ENCODE measurements around the gene CDH23. TPM values are rescaled to one million over a fixed set of nuclear protein-coding genes. Genes with fewer than 3 reads are reported as not detected.

Gene CDH23
- total RNA-seq, 1 donor from 2014 or later, result 9.4 TPM

GRCh38 chr10:71436268-71437125 is 39.8 kb downstream of the CDH23 start:
- H3K9me3 Mint-ChIP-seq, result no peaks in the 10 kb centered on the region
- H3K36me3 Mint-ChIP-seq, result no peaks in the 10 kb centered on the region
- peaks cover 21% of the 10 kb centered on the region for H3K4me1 Mint-ChIP-seq (ENCODE audit: unreplicated experiment)
- TF ChIP-seq CTCF (conservative IDR thresholded peaks at IDR 0.05), result no peak
- H3K27ac Mint-ChIP-seq, result no peak overlapping the region
- H3K4me3 Mint-ChIP-seq, result no peak overlapping the region
- peaks cover 20% of the 10 kb centered on the region for H3K27me3 Mint-ChIP-seq
- peak; percentile 45 for DNase-seq (ENCODE audit: extremely low spot score, unreplicated experiment)

- H3K36me3 Mint-ChIP-seq, result no peaks in the 10 kb centered on the region
- H3K4me1 Mint-ChIP-seq (ENCODE audit: unreplicated experiment), result peaks cover 13% of the 10 kb centered on the region
- H3K27me3 Mint-ChIP-seq, result peaks cover 21% of the 10 kb centered on the region
- no peak for TF ChIP-seq CTCF (conservative IDR thresholded peaks at IDR 0.05)
- no peaks in the 10 kb centered on the region for H3K9me3 Mint-ChIP-seq
- DNase-seq (ENCODE audit: extremely low spot score, unreplicated experiment), result no peak
- no peak overlapping the region for H3K27ac Mint-ChIP-seq
- no peak overlapping the region for H3K4me3 Mint-ChIP-seq
Observed at GRCh38 chr10:71437537-71438092, 40.9 kb downstream of the CDH23 start.

- Mint-ChIP-seq H3K9me3 (no peaks in the 10 kb centered on the region), H3K27me3 (peaks cover 19% of the 10 kb centered on the region), H3K36me3 (no peaks in the 10 kb centered on the region), H3K27ac (no peak overlapping the region), H3K4me3 (no peak overlapping the region), H3K4me1 (ENCODE audit: unreplicated experiment) (peaks cover 10% of the 10 kb centered on the region)
- no peak for TF ChIP-seq CTCF (conservative IDR thresholded peaks at IDR 0.05)
- DNase-seq (ENCODE audit: extremely low spot score, unreplicated experiment), result no peak
Observed at GRCh38 chr10:71438761-71439160, 42.0 kb downstream of the CDH23 start.

GRCh38 chr10:71439670-71440425 is 43.1 kb downstream of the CDH23 start:
- Mint-ChIP-seq H3K27ac (no peak overlapping the region), H3K36me3 (no peaks in the 10 kb centered on the region), H3K4me1 (ENCODE audit: unreplicated experiment) (peaks cover 11% of the 10 kb centered on the region), H3K27me3 (peaks cover 22% of the 10 kb centered on the region), H3K9me3 (no peaks in the 10 kb centered on the region), H3K4me3 (no peak overlapping the region)
- no peak for DNase-seq (ENCODE audit: extremely low spot score, unreplicated experiment)
- TF ChIP-seq CTCF (conservative IDR thresholded peaks at IDR 0.05), result no peak

GRCh38 chr10:71440506-71441035 is 43.9 kb downstream of the CDH23 start:
- peaks cover 6% of the 10 kb centered on the region for H3K4me1 Mint-ChIP-seq (ENCODE audit: unreplicated experiment)
- no peaks in the 10 kb centered on the region for H3K36me3 Mint-ChIP-seq
- no peak for DNase-seq (ENCODE audit: extremely low spot score, unreplicated experiment)
- H3K27ac Mint-ChIP-seq, result no peak overlapping the region
- no peak for TF ChIP-seq CTCF (conservative IDR thresholded peaks at IDR 0.05)
- peaks cover 18% of the 10 kb centered on the region for H3K27me3 Mint-ChIP-seq
- H3K9me3 Mint-ChIP-seq, result no peaks in the 10 kb centered on the region
- H3K4me3 Mint-ChIP-seq, result no peak overlapping the region
